Urinary bladder (tissue), 4 donors: ENCODE data around the gene RGN. TPM values are rescaled to one million over a fixed set of nuclear protein-coding genes. Genes with fewer than 3 reads are reported as not detected.

Source experiments
- DNase-seq: peaks from one replicate; pipeline ENCODE4 v3.0.0-alpha.2; 2015; ENCODE audit errors: extremely low spot score
- H3K27ac ChIP-seq: one replicate; pipeline ENCODE4 v1.5.1; 2013; ENCODE audit warnings: low read depth, mild to moderate bottlenecking, moderate library complexity
- H3K36me3 ChIP-seq: one replicate; pipeline ENCODE4 v1.6.1; 2013; ENCODE audit warnings: mild to moderate bottlenecking, moderate library complexity; ENCODE audit not compliant: insufficient read depth
- H3K4me1 ChIP-seq: one replicate; pipeline ENCODE4 v1.6.1; 2013; ENCODE audit warnings: mild to moderate bottlenecking, moderate library complexity; ENCODE audit not compliant: insufficient read depth
- H3K4me3 ChIP-seq: one replicate; pipeline ENCODE4 v1.5.1; 2013; ENCODE audit warnings: low read depth, low read length
- WGBS: extraction: QIAGEN DNeasy Blood & Tissue Kit; methylation state at CpG from one replicate; pipeline ENCODE4 v1.1.7; 2013; 5-methylcytosine and 5-hydroxymethylcytosine counted together
- polyA plus RNA-seq: library from polyadenylated mRNA; stranded (reverse); fragments of 200-250 nt; gene quantifications from one replicate; pipeline ENCODE4 v1.2.3, GENCODE V29; 2013
- total RNA-seq: library from RNA; depleted of rRNA; stranded (reverse); fragments of >200 nt; gene quantifications from one replicate; pipeline ENCODE4 v1.2.3, GENCODE V29; 2014
- donor health status: healthy with polysubstance abuse.
- donor health status: healthy.

The RGN gene
- total RNA-seq (4.8 TPM), polyA plus RNA-seq (7.2 TPM)

- Histone ChIP-seq H3K4me3 (peak within 1 kb of the TSS; percentile 25), H3K36me3 (no peaks in the 10 kb centered on the region), H3K4me1 (no peaks in the 10 kb centered on the region), H3K27ac (no peak within 1 kb of the TSS)
- WGBS, result 23% methylated on average over 59 of the region's 59 CpGs
- no peak for DNase-seq
Observed at GRCh38 chrX:47078129-47079043, at the start of gene RGN. Gene RGN (plus strand): TSS chrX:47078443. CDS start chrX:47081145, 2,702 bp downstream.

DNA sequence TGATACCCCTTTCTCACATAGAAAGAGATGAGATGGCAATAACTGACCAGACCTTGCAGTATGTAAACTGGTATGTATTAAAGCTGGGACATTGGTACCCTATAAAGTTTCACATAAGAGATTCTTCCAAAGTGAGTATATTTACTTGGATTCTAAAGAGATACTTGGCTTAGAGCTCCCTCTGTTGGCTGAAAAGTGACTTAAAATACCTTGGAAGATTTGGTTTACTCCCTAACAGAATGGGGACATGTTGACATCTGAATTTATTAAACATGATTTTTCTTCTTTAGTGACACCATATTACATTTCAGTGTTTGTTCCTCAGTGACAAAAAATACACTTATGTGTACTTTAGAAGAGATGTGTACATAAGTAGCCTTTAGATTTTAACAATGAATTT is 47.9 kb upstream of the RGN start:
- Histone ChIP-seq H3K4me1 (no peaks in the 10 kb centered on the region), H3K36me3 (no peaks in the 10 kb centered on the region), H3K4me3 (no peak overlapping the region), H3K27ac (no peak overlapping the region)
- DNase-seq, result peak; percentile 17

DNA sequence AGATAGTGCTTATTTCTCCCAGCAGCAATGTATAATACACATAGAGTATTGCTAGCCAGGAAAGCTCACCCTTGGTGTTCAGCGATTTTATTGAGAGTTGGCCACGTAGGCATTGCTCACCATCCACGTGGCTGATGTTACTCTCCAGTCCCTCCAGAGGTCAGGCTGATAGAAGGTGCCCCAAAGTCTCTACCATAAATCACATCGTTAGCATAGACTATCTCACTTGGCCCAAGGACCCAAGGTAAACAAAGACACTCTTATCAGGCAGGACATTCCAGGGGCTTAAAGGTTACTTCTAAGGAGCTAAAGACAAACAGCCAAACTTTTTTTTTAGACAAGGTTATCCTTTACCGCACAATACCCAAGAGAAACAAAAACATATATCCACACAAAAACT is 30.3 kb upstream of the RGN start:
- Histone ChIP-seq H3K36me3 (no peaks in the 10 kb centered on the region), H3K4me1 (no peaks in the 10 kb centered on the region), H3K4me3 (no peak overlapping the region), H3K27ac (no peak overlapping the region)
- 26% methylated on average over 5 of the region's 5 CpGs for WGBS
- DNase-seq, result no peak

DNA sequence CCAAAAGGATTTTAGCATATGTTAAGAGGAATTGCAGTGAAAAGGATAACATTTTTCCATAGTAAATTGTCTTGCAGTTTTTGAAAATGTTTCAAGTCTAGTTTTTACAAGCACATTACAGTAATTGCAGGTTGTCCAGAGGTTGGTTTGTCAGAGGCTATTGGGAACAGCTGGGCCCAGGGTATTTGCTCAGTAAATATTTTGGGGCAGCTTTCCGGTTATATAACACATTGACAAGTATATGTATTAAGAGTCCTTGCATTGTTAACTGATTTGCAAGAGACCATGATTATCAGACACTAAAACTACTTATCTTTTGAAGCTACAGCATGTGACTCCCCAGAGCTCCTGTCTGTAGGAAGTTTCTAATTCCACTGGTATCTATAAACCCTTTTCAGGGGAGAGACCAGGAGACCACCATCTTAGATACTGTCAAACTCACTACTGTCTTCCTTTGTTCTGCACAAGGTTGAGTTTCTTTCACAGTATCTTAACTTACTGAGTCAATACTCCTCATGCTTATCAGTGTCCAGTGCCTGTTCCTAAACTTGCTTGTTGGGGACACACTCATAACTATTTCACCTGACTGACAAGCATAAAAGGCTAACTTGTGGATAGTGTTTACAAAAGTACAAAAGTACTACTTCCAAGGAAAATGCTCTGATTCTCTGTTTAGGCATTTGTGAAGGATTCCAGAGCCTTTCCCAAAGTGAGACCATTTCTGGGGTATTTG is 18.9 kb upstream of the RGN start:
- Histone ChIP-seq H3K4me1 (no peaks in the 10 kb centered on the region), H3K4me3 (no peak overlapping the region), H3K36me3 (no peaks in the 10 kb centered on the region), H3K27ac (no peak overlapping the region)
- DNase-seq, result no peak
- WGBS, result 48% methylated on average over 1 of the region's 1 CpG

- no peak for DNase-seq
- no peaks in the 10 kb centered on the region for H3K36me3 ChIP-seq
- whole genome bisulfite sequencing, result 78% methylated on average over 2 of the region's 2 CpGs
- H3K27ac ChIP-seq, result no peak overlapping the region
- no peaks in the 10 kb centered on the region for H3K4me1 ChIP-seq
- no peak overlapping the region for H3K4me3 ChIP-seq
Observed at GRCh38 chrX:47060708-47061107, 17.5 kb upstream of the RGN start.

DNA sequence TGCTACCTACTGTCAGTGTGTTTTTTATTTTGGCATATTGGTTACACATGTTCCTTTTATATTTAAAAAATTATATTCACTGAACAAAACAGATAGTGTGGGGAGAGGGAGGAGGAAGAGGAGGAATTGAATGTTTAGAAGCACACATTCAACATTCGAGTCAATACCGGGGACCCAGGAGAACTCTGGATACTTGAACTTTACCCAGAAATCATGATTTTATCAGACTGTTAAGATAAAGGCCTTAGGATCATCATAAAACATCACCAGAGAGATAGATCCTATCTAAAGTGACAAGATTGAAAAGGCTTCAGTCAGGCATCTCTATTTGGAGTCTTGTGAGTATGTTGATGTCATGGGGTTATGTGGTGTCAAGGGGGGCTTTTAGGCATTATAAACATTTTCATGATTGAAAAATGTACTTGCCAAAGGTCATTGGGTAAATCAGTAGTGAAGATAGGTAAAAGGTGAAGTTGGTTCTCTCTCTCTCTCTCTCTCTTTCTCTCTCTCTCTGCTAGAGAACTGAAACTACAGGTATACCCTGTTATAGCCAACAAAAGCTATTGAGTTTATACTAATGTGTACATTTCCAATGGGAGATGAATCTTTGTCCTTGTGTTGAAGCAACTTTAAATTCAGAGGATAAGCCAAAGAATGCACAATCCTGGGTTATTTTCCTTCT is 16.9 kb upstream of the RGN start:
- no peak for DNase-seq
- Histone ChIP-seq H3K4me1 (no peaks in the 10 kb centered on the region), H3K27ac (no peak overlapping the region), H3K4me3 (no peak overlapping the region), H3K36me3 (no peaks in the 10 kb centered on the region)
- WGBS, result 64% methylated on average over 2 of the region's 2 CpGs

- no peaks in the 10 kb centered on the region for H3K36me3 ChIP-seq
- no peaks in the 10 kb centered on the region for H3K4me1 ChIP-seq
- no peak overlapping the region for H3K4me3 ChIP-seq
- no peak overlapping the region for H3K27ac ChIP-seq
- WGBS, result 92% methylated on average over 2 of the region's 2 CpGs
- DNase-seq, result no peak
Observed at GRCh38 chrX:47063179-47063578, 15.1 kb upstream of the RGN start.

DNA sequence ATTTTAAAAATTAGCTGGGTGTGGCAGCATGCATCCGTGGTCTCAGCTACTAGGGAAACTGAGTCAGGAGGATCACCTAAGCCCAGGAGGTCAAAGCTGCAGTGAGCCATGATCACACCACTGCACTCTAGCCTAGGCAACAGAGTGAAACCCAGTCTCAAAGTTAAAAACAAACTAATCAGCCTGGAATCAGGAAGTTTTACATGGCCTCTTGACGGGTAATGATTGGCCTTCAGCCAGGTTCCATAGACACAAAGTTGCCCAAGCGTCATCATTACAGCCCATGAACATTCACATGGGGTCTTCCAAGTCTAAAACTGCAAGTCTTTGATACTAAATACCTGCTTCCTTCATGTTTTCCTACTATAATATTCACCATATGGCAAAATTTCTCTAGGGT is 10.0 kb upstream of the RGN start:
- WGBS, result 78% methylated on average over 3 of the region's 3 CpGs
- no peak for DNase-seq
- no peaks in the 10 kb centered on the region for H3K4me1 ChIP-seq

GRCh38 chrX:47068720-47069119 is 9.5 kb upstream of the RGN start:
- Histone ChIP-seq H3K4me1 (no peaks in the 10 kb centered on the region), H3K36me3 (no peaks in the 10 kb centered on the region), H3K4me3 (no peak overlapping the region), H3K27ac (no peak overlapping the region)
- DNase-seq, result no peak

More for the DNA sequence above, 10.0 kb upstream of the RGN start:
- no peaks in the 10 kb centered on the region for H3K36me3 ChIP-seq
- H3K4me3 ChIP-seq, result no peak overlapping the region
- no peak overlapping the region for H3K27ac ChIP-seq

GRCh38 chrX:47080215-47080914 is 2.1 kb downstream of the RGN start:
- Histone ChIP-seq H3K27ac (no peak overlapping the region), H3K4me1 (no peaks in the 10 kb centered on the region), H3K36me3 (no peaks in the 10 kb centered on the region), H3K4me3 (no peak overlapping the region)
- 80% methylated on average over 9 of the region's 9 CpGs for WGBS
- no peak for DNase-seq

DNA sequence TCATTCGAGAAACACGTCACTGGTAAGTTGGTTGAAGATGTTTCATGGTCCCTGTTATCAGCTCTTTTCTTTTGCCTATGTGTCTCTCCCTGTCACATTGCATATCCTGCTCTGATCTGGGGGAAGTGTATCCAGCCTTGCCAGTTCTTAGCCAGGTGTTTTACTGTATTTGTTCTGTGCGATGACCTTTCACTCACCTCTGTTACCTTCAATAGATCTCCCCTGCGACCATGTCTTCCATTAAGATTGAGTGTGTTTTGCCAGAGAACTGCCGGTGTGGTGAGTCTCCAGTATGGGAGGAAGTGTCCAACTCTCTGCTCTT is 2.6 kb downstream of the RGN start:
- no peak for DNase-seq
- H3K4me1 ChIP-seq, result no peaks in the 10 kb centered on the region
- no peak overlapping the region for H3K4me3 ChIP-seq
- 82% methylated on average over 5 of the region's 5 CpGs for WGBS
- H3K27ac ChIP-seq, result no peak overlapping the region
- no peaks in the 10 kb centered on the region for H3K36me3 ChIP-seq

GRCh38 chrX:47091149-47091775 is 13.0 kb downstream of the RGN start:
- Histone ChIP-seq H3K36me3 (no peaks in the 10 kb centered on the region), H3K4me3 (no peak overlapping the region), H3K27ac (no peak overlapping the region), H3K4me1 (no peaks in the 10 kb centered on the region)
- DNase-seq, result no peak
- 44% methylated on average over 4 of the region's 4 CpGs for WGBS

- DNase-seq, result no peak
- no peaks in the 10 kb centered on the region for H3K4me1 ChIP-seq
- WGBS, result 10% methylated on average over 1 of the region's 1 CpG
- no peak overlapping the region for H3K4me3 ChIP-seq
- H3K27ac ChIP-seq, result no peak overlapping the region
- no peaks in the 10 kb centered on the region for H3K36me3 ChIP-seq
Observed at GRCh38 chrX:47093248-47093647, 15.0 kb downstream of the RGN start.
